ENCODE data around the gene CISTR. TPM values are rescaled to one million over a fixed set of nuclear protein-coding genes. Genes with fewer than 3 reads are reported as not detected.

Gene CISTR
- total RNA-seq, 1 donor from 2014 or later: 1.4 TPM

DNA sequence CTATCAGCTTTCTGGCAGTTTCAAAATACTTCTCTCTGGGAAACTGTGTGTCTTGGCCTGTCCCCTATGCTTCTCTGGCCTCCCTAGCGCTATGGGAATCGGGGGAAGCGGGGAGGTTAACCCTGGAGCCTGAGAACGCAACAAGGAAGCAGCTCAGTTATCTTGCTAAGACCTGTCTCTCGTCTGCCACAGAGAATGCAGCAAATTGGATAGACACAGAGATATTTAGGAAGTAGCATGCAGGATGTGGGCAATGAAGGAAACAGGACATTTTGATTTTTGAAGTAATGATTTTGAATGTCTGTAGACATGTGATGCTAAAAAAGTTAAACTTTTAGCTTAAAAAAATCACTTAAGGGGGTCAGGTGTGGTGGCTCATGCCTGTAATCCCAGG, 18.0 kb downstream of the CISTR start:
- Mint-ChIP-seq H3K4me1 (ENCODE audit: unreplicated experiment) (peaks cover 22% of the 10 kb centered on the region), H3K27ac (ENCODE audit: unreplicated experiment) (no peak overlapping the region), H3K27me3 (ENCODE audit: unreplicated experiment) (peaks cover 11% of the 10 kb centered on the region), H3K36me3 (ENCODE audit: low read depth, unreplicated experiment) (peaks cover 8% of the 10 kb centered on the region), H3K9me3 (ENCODE audit: unreplicated experiment) (no peaks in the 10 kb centered on the region), H3K4me3 (ENCODE audit: unreplicated experiment) (no peak overlapping the region)
- no peak for TF ChIP-seq CTCF (IDR thresholded peaks at IDR 0.05; ENCODE audit: unreplicated experiment)
- DNase-seq (ENCODE audit: low spot score): no peak

- no peak overlapping the region for H3K27ac Mint-ChIP-seq (ENCODE audit: unreplicated experiment)
- peaks cover 9% of the 10 kb centered on the region for H3K27me3 Mint-ChIP-seq (ENCODE audit: unreplicated experiment)
- H3K9me3 Mint-ChIP-seq (ENCODE audit: unreplicated experiment): no peaks in the 10 kb centered on the region
- DNase-seq (ENCODE audit: low spot score): no peak
- H3K4me1 Mint-ChIP-seq (ENCODE audit: unreplicated experiment): peaks cover 20% of the 10 kb centered on the region
- TF ChIP-seq CTCF (IDR thresholded peaks at IDR 0.05; ENCODE audit: unreplicated experiment): no peak
- peaks cover 8% of the 10 kb centered on the region for H3K36me3 Mint-ChIP-seq (ENCODE audit: low read depth, unreplicated experiment)
- H3K4me3 Mint-ChIP-seq (ENCODE audit: unreplicated experiment): no peak overlapping the region
These were observed 18.6 kb downstream of the CISTR start for GRCh38 chr12:53733051-53733806.

- Mint-ChIP-seq H3K4me3 (ENCODE audit: unreplicated experiment) (no peak overlapping the region), H3K36me3 (ENCODE audit: low read depth, unreplicated experiment) (peaks cover 5% of the 10 kb centered on the region), H3K9me3 (ENCODE audit: unreplicated experiment) (no peaks in the 10 kb centered on the region), H3K4me1 (ENCODE audit: unreplicated experiment) (peaks cover 32% of the 10 kb centered on the region), H3K27me3 (ENCODE audit: unreplicated experiment) (peaks cover 2% of the 10 kb centered on the region), H3K27ac (ENCODE audit: unreplicated experiment) (no peak overlapping the region)
- TF ChIP-seq CTCF (IDR thresholded peaks at IDR 0.05; ENCODE audit: unreplicated experiment): no peak
- DNase-seq (ENCODE audit: low spot score): no peak
These were observed 22.1 kb downstream of the CISTR start for GRCh38 chr12:53729644-53730043.

DNA sequence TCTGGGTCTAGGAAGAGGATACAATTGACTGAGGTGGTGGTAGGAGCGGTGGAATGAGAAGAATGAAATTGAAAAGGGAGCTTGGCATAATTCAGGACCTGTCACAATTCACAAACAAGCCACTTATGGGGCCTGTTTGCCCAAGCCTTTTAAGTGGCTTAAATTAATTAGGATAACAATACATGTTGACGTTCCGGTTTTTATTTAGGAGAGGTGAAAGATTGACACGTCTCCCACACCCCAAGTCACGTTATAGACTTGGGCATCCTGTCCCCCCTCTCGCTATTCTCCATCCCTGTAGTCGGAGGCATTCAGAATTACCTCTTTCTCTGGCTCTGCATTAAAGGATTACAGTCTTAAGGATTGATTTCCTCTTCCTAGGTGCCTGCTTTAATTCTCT, 23.6 kb downstream of the CISTR start:
- peaks cover 34% of the 10 kb centered on the region for H3K4me1 Mint-ChIP-seq (ENCODE audit: unreplicated experiment)
- peak overlapping the region; percentile 99 for H3K4me3 Mint-ChIP-seq (ENCODE audit: unreplicated experiment)
- TF ChIP-seq CTCF (IDR thresholded peaks at IDR 0.05; ENCODE audit: unreplicated experiment): no peak
- H3K27me3 Mint-ChIP-seq (ENCODE audit: unreplicated experiment): peaks cover 5% of the 10 kb centered on the region
- no peaks in the 10 kb centered on the region for H3K9me3 Mint-ChIP-seq (ENCODE audit: unreplicated experiment)
- peaks cover 18% of the 10 kb centered on the region for H3K36me3 Mint-ChIP-seq (ENCODE audit: low read depth, unreplicated experiment)
- DNase-seq (ENCODE audit: low spot score): no peak
- H3K27ac Mint-ChIP-seq (ENCODE audit: unreplicated experiment): peak overlapping the region; percentile 34

- H3K36me3 Mint-ChIP-seq (ENCODE audit: low read depth, unreplicated experiment): peaks cover 26% of the 10 kb centered on the region
- peaks cover 41% of the 10 kb centered on the region for H3K4me1 Mint-ChIP-seq (ENCODE audit: unreplicated experiment)
- peak within 1 kb of the TSS; percentile 99 for H3K4me3 Mint-ChIP-seq (ENCODE audit: unreplicated experiment)
- H3K27ac Mint-ChIP-seq (ENCODE audit: unreplicated experiment): peak within 1 kb of the TSS; percentile 93
- DNase-seq (ENCODE audit: low spot score): peak; percentile 92
- H3K9me3 Mint-ChIP-seq (ENCODE audit: unreplicated experiment): no peaks in the 10 kb centered on the region
- TF ChIP-seq CTCF (IDR thresholded peaks at IDR 0.05; ENCODE audit: unreplicated experiment): no peak
- H3K27me3 Mint-ChIP-seq (ENCODE audit: unreplicated experiment): peaks cover 5% of the 10 kb centered on the region
These were observed 24.3 kb downstream of the CISTR start, which contains the start of gene CALCOCO1 for GRCh38 chr12:53727310-53728041. CALCOCO1 (minus strand) TSS chr12:53727452; CDS start chr12:53725242, 2,210 bp downstream.

Data from endothelial cell (in vitro differentiated cells).